A549 treated with ZK216348 at 1 μM for 4 hours (cell line): ENCODE measurements around the gene PSMD2. TPM values are rescaled to one million over a fixed set of nuclear protein-coding genes. Genes with fewer than 3 reads are reported as not detected.

ENCODE experiments used
- total RNA-seq: library from RNA; stranded (reverse); fragments of 200-300 nt; extraction: Qiagen RNA extraction; gene quantifications from 5 replicates; pipeline ENCODE4 v1.2.3, GENCODE V29; 2022; ENCODE audit warnings: low read depth

PSMD2 gene
- total RNA-seq = 294 to 424 TPM (median 309 TPM) in 5 replicates

GRCh38 chr3:184298759-184299487 is at the start of gene PSMD2:
PSMD2 (plus strand) TSS chr3:184299241; CDS start chr3:184299267, 26 bp downstream.

GRCh38 chr3:184249412-184250166 is 49.5 kb upstream of the PSMD2 start, which contains the start of gene EEF1AKMT4:
EEF1AKMT4 (plus strand) TSS chr3:184249672; CDS start chr3:184249695, 23 bp downstream.

DNA sequence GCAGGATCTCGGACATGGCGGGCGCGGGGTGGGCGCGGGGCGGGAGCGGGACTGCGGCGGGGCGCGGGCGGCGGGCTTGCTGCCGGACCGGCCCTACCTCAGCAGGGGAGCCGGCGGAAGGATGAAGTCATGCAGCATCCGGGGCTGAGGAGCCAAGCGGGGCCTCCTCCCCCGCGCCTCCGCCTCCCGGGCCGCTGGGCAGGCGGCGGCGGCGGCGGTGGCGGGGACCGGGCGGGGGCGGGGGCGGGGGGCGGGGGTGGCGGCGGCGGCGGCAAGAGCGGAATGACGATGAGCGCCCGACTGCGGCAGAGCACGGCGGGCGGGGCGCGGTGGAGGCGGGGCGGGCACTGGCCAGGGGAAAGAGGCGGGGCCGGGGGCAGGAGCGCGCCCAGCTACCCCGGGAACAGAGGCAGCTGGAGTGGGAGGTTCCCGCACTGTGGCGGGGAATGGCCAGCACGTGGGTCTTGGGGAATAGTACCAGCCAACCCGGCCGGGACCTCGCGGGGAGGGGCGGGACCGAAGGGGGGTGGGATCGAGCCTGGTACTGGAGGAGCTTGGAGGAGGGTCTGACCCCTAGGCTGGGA is 37.7 kb upstream of the PSMD2 start, which contains the start of gene CAMK2N2:
Gene CAMK2N2, minus strand, starts transcription at position 284 of the 584 bp plus-strand sequence. Its CDS starts 268 bp downstream, at position 16.

GRCh38 chr3:184275961-184276910 is 22.8 kb upstream of the PSMD2 start, which contains the start of gene ECE2:
ECE2 (plus strand) TSS chr3:184276022; CDS start chr3:184276154, 132 bp downstream.

DNA sequence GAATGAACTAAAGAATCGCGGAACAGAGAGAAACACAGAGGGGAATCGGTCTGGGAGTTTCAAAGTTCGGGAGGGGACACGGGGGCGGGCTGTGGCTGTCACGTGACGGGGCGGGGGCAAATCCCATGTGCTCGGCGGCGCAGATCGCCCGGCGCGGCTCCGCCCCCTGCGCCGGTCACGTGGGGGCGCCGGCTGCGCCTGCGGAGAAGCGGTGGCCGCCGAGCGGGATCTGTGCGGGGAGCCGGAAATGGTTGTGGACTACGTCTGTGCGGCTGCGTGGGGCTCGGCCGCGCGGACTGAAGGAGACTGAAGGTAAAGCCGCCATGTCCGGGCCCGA is 15.3 kb downstream of the PSMD2 start, which contains the start of gene EIF4G1:
Gene EIF4G1, plus strand, starts transcription at position 244 of the 337 bp plus-strand sequence. CDS start 1,191 bp downstream, outside the sequence.

GRCh38 chr3:184337399-184337714 is 38.3 kb downstream of the PSMD2 start, which contains the start of gene FAM131A:
FAM131A (plus strand) TSS chr3:184337600; CDS start chr3:184337631, 31 bp downstream.

Other genes starting within 250 kb of the PSMD2 start
- gene HTR3C, start 246.2 kb upstream of the PSMD2 start, total RNA-seq = not detected in 5 replicates
- not detected in 5 replicates for gene HTR3E, start 202.2 kb upstream of the PSMD2 start, total RNA-seq
- 25.0 to 31.5 TPM (median 29.3 TPM) in 5 replicates for gene EIF2B5, start 163.9 kb upstream of the PSMD2 start, total RNA-seq
- gene DVL3, start 143.9 kb upstream of the PSMD2 start, total RNA-seq = 14.9 to 30.4 TPM (median 26.5 TPM) in 5 replicates
- gene AP2M1, start 124.4 kb upstream of the PSMD2 start, total RNA-seq = 286 to 326 TPM (median 314 TPM) in 5 replicates
- 25.4 to 36.5 TPM (median 34.8 TPM) in 5 replicates for gene ABCF3, start 113.0 kb upstream of the PSMD2 start, total RNA-seq
- gene VWA5B2, start 69.7 kb upstream of the PSMD2 start, total RNA-seq = 0.29 to 0.46 TPM (median 0.38 TPM) in 5 replicates
- gene ALG3, start 50.3 kb upstream of the PSMD2 start, total RNA-seq = 48.9 to 83.2 TPM (median 72.9 TPM) in 5 replicates
- gene EEF1AKMT4, start 49.6 kb upstream of the PSMD2 start, total RNA-seq = 8.0 to 13.2 TPM (median 11.0 TPM) in 5 replicates
- 0.60 to 2.0 TPM (median 1.3 TPM) in 5 replicates for gene CAMK2N2, start 37.7 kb upstream of the PSMD2 start, total RNA-seq
- gene ECE2, start 23.2 kb upstream of the PSMD2 start, total RNA-seq = not detected in 5 replicates
- 221 to 295 TPM (median 267 TPM) in 5 replicates for gene EIF4G1, start 15.4 kb downstream of the PSMD2 start, total RNA-seq
- 6.8 to 11.7 TPM (median 9.9 TPM) in 5 replicates for gene FAM131A, start 38.4 kb downstream of the PSMD2 start, total RNA-seq
- gene CLCN2, start 62.4 kb downstream of the PSMD2 start, total RNA-seq = 4.0 to 6.1 TPM (median 5.5 TPM) in 5 replicates
- 69.5 to 82.7 TPM (median 77.4 TPM) in 5 replicates for gene POLR2H, start 62.5 kb downstream of the PSMD2 start, total RNA-seq
- gene THPO, start 79.0 kb downstream of the PSMD2 start, total RNA-seq = not detected in 5 replicates
- 0.07 to 0.42 TPM (median 0.15 TPM) in 5 replicates for gene CHRD, start 80.8 kb downstream of the PSMD2 start, total RNA-seq